ENCODE measurements around the gene TRIM3. TPM values are rescaled to one million over a fixed set of nuclear protein-coding genes. Genes with fewer than 3 reads are reported as not detected.
"Not testable (repeated sequence)": the region's sequence is repeated elsewhere in the genome, so short reads cannot be mapped to it uniquely, and the experiment has no call there.

Gene TRIM3
- 12.5 TPM for total RNA-seq
- long read RNA-seq, transcript TRIM3-201 (12 exons, 2,879 nt), result major isoform, 12 of 17 reads
- long read RNA-seq, partial matches to known transcripts, result 2 of 17 reads
- long read RNA-seq, other reads (novel, unspliced or antisense), result 3 of 17 reads

DNA sequence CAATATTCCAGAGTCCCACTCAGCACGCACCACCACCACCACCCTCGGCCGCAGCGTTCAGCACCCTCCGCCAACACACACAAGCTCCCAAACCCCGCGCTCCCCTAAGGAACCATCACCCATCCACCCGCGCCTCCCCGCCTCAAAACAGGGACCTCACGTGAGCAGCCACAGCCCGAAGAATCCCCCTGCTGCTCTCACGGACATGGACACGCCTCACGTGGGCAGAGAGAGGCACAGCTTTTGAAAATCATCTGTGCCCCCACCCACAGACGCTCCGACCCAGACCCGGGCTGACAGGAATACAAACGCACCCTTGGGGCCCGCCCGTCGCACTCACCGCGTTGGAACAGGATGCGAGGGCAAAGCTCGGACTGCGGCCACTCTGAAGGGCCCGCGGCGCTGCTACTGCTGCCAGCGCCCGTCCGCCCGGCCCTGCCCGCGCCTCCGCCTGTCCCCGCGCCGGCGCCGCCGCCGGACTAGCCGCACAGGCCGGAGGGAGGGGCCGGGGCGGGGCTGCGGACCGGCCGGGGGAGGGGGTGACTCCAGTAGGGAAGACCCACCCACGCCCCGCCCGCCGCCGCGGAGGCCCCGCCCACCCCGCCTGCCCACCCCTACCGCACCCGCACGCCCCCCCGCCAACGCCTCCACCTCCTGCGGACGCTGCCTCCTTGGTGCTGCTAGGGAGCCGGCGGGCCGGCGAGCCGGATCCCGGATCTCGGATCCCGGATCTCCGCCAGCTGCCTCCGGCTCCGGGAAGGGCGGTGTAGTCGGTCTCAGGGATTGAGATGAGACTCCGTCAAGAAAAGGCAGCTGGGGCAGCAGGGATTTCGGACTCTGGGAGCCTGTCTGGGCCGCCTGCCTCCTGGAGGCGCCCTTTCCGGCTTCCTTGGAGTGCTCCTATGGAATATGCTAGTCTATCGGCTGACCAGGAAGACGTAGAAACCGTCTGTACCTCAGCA, at the start of gene TRIM3:
Gene TRIM3 (minus strand): TSS at position 491 of the 962 bp plus-strand sequence. CDS start 8,246 bp downstream, outside the sequence.
- intact Hi-C loops (cut with DNase I), result loop anchor here (5.0 to 10.0 kb wide), 2 partner anchors 156 to 239 kb away; partner anchors contain the start of genes CNGA4 and FHIP1B
- DNase-seq (ENCODE audit: missing footprints) (peak; percentile 97), ATAC-seq (peak; percentile 93)

DNA sequence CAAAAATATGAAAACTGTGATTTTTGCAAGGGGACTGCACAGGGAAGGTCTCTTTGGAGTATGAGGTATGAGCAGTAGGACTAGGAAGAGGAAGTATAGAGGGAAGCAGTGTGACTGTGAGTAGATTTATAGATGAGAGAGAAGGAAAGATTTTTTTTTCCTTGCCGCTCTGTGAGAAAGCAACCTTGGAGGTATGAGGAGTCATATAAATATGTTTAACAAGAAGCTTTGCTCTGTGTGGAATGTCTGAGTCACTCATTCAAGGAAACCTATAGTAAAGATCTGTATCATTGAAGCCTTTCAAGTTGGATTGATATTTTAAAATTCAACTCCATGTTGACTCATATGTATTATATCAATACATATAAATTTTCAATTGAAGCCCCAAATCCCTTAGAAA, 49.5 kb upstream of the TRIM3 start:
- intact Hi-C loops (cut with DNase I), result no loop called here
- DNase-seq (ENCODE audit: missing footprints), result no peak
- no peak for ATAC-seq

DNA sequence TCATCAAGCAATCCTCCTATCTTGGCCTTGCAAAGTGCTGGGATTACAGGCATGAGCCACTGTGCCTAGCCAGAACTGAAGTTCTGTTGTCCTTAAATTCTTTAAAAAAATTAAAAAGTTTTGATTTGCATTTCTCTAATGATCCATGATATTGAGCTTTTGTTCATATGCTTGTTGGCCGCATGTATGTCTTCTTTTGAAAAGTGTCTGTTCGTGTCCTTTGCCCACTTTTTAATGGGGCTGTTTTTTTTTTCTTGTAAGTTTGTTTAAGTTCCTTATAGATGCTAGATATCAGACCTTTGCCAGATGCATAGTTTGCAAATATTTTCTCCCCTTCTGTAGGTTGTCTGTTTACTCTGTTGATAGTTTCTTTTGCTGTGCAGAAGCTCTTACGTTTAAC, 48.2 kb upstream of the TRIM3 start:
- DNase-seq (ENCODE audit: missing footprints); intact Hi-C loops (cut with DNase I); ATAC-seq: not testable (repeated sequence)

DNA sequence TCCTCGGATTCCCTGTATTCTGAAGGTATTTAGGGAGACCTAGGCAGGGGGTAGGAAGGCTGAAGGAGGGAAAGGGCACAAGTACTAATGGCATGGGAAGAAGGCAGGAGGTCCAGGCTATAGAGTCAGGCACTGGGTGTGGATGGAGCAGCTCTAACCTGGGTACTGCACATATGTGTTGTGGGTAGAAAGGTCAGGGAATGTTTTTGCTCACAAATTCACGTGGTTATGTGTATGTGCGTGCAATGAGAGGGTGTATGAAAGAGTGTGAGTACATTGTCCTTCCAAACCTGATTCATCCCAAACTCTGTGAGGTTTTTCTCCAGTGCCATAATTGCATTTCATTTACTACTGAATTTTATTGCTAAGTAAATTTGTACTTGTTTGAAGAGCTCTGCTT, 46.5 kb upstream of the TRIM3 start:
- ATAC-seq (no peak), DNase-seq (ENCODE audit: missing footprints) (no peak)
- intact Hi-C loops (cut with DNase I), result no loop called here

DNA sequence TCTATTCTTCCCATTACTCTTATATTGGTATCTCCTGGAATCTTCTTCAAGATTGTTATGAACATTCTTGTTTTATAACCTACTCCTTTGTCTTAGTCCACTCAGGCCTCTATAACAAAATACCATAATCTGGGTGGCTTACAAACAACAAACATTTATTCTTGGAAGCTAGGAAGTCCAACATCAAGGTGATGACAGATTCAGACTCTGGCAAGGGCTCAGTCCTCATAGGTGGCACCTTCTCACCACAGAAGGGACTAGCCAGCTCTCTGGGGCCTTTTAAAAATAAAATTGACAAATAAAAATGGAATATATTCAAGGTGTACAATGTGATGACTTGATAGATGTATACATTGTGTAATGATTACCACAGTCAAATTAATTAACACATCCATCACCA, 43.1 kb upstream of the TRIM3 start:
- ATAC-seq, result no peak

DNA sequence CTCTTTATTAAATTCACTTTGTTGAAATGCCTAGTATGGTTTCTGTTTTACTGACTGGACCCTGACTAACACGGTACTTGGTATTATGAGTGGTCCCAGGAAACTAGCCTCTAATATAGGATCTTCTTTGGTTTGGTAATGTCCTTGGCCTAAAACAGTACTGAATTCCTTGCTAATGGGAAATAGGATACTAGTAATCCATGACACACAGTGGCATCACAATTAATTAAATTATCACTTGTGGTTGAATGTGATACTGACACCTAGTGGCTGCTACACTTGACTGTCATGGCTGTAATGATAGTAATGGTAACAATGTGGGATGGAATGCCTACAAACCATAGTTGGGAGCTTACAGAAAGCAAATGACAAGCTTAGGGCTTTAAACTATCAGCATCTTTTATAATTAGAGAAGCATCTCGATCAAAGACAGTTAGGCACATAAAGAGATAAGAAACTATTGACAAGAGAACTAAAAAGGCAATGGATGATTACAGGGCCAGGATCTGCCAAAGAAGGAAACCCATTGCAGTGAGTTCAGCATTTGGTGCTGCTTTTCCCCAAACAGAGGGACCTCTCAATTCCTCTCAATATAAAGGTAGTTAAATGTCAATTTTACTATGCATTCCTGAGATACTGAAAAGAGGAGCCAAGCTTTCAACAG, 32.0 kb upstream of the TRIM3 start:
- no peak for ATAC-seq
- intact Hi-C loops (cut with DNase I), result loop anchor here (2.0 to 5.0 kb wide), 2 partner anchors 63 to 125 kb away; partner anchors contain the start of gene HPX
- DNase-seq (ENCODE audit: missing footprints), result no peak

More for the DNA sequence above, 43.1 kb upstream of the TRIM3 start:
- intact Hi-C loops (cut with DNase I), result no loop called here
- no peak for DNase-seq (ENCODE audit: missing footprints)

DNA sequence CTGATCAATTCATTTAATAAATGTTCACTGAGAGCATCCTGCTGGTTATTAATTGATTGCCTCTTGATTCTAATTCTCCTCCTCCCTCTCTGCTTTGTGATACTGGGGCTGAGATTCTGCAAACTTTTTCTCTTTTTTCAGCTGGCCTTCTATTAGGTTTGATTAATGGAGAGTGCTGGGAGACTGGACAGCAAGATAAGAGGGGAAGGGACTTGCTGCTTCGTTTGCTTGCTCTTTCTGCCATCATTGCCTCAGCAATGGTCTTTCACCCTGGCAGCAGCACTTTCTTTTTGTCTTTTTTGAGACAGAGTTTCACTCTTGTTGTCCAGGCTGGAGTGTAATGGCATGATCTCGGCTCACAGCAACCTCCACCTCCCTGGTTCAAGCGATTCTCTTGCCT, 30.4 kb upstream of the TRIM3 start:
- no peak for ATAC-seq
- DNase-seq (ENCODE audit: missing footprints), result no peak
- intact Hi-C loops (cut with DNase I), result loop anchor here (2.0 kb wide), 1 partner anchor 123 kb away; no protein-coding TSS in a partner anchor

DNA sequence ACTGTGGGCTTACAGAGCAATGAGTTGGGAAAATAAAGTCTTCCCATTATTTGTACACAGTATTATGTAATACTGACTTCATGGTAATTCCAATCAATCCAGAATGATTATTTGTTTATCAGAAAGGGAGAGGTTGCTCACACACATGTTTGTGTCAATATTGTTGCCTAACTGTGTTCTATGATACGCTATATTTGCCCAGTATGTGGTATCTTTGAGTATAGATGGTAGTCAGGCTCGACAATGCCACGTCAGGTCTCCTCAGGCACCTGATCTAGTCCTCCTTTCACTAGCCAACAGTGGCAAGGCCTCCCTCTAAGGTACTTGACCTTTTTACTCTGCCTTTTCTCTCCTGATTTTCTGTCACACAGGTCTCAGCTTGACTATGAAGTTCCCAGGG, 28.6 kb upstream of the TRIM3 start:
- intact Hi-C loops (cut with DNase I), result no loop called here
- ATAC-seq (no peak), DNase-seq (ENCODE audit: missing footprints) (no peak)

DNA sequence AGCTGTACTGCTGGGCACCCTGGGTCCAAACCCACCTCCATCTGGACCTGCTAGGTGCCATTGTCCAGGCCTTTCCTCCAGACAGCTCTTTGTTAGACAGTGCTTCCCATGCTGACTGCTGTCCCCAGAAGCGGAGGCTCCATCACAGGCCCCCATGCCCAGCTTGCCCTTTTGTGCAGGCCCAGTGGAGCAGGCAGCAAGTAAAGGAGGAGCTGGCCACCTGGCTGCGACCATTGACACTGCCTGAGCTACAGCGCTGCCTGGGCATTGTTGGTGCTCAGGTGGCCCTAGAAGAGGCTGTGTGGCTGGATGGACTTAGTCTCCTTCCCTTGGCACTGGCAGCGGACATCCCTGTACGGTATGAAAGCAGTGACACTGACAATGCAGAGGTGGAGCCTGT, 24.8 kb upstream of the TRIM3 start:
- DNase-seq (ENCODE audit: missing footprints), result no peak
- no peak for ATAC-seq
- intact Hi-C loops (cut with DNase I), result no loop called here

DNA sequence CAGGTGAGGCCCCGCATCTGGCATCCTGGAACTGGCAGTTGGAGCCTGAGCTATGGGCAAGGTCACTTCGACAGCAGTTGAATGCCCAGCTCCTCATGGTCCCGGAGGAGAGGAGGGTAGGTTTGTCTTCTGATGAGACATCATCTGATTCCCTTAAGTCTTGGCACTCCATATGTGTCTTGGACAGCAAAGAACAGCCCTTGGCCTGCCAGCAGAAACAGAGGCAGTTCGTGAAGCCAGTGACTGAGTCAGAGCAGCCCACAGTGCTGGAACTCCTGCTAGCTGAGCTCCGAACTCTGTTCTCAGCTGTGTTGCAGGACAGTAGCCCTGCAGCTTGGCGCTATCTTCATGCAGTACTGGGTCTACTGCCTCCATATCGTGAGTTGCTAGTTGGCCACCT, 24.4 kb upstream of the TRIM3 start:
- peak; percentile 59 for ATAC-seq
- intact Hi-C loops (cut with DNase I), result no loop called here
- DNase-seq (ENCODE audit: missing footprints), result no peak

DNA sequence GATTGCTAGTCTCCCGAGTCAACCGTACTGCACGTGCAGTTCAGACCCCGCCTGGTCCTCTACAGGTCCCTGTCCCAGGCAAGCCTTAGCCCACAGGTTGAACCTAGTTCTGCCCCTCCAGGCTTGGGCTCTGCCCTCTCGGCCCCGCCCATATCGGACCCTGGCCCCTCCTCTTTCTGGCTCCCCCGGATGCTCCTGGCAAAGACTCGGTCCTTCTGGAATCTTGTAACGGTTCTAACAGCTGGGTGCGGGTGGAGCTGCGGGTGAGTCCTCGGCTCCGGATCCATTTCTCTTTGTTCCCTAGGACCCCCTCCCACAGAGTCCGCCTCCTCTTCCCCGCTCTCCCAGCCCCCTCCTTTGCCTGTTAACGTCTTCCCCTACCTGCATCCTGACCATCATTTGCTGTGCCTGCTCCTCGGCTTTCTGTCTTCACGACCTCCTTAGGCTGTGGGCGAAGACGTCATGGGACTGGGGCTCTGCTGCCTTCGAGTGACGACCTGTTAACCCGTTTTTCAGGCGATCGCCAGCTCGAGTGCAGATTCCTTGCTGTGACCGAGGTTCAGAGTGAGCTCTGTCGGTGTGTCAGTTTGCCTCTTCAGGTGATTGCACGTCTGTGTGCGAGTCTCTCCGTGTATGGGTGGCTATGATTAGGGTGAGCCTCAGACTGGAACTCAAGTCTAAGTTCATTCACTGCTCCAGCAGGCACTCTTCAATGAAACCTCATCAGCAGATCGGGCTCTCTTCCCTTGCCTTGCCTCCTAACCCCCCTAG, 23.5 kb upstream of the TRIM3 start, which contains the start of gene DNHD1:
Gene DNHD1 (plus strand): TSS at position 212 of the 771 bp plus-strand sequence. CDS start 936 bp downstream, outside the sequence.
- no peak for DNase-seq (ENCODE audit: missing footprints)

DNA sequence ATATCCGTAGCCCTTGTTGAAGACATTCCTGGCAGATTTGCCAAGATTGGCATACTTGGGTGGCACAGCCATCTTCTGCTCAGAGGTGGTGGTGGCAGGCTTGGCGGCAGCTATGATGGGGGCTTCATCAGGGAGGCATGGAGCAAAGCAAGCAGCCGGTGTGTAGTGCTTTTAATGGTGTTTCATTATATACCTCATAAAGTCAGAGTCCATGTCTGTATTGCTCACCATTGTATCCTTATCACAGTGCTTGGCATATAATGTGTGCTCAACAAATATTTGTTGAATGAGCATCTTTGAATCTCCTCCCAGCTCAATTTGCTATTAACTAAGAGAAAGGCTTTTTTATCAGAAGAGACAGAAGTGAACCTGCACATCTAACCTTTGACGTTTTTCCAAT, 15.6 kb upstream of the TRIM3 start:
- no peak for ATAC-seq
- intact Hi-C loops (cut with DNase I), result no loop called here
- DNase-seq (ENCODE audit: missing footprints), result no peak

More for the DNA sequence above, 23.5 kb upstream of the TRIM3 start, which contains the start of gene DNHD1:
- ATAC-seq, result peak; percentile 56
- intact Hi-C loops (cut with DNase I), result no loop called here

DNA sequence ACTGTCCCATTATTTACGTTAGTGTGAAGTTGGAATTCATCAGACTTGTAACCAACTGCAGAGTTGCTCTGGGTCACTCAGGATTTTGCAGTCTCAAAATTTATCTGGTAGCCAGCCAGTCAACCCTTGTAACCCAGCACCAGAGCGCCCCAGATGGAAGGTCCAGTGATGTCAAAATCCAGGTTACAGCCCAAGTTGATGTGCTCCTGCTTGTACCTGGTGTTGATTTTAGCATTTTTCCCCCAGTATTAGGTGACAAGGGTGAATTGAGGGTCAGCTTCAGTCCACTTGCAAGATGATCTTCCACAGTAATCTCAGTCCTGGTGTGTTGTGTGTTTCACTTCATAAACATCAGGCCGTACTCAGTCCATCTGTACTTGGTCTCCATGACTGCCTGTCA, 15.1 kb upstream of the TRIM3 start:
- DNase-seq (ENCODE audit: missing footprints) (no peak), ATAC-seq (no peak)
- intact Hi-C loops (cut with DNase I), result no loop called here

DNA sequence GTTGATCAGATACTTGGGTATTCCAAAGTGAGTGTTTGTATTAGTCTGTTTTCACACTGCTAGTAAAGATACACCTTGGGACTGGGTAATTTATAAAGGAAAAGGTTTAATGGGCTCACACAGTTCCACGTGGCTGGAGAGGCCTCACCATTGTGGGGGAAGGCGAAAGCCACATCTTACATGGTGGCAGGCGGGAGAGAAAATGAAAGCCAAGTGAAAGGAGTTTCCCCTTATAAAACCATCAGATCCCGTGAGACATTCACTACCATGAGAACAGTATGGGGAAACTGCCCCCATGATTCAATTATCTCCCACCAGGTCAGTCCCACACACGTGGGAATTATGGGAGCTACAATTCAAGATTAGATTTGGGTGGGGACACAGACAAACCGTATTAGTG, 14.6 kb upstream of the TRIM3 start:
- ATAC-seq (no peak), DNase-seq (ENCODE audit: missing footprints) (no peak)
- intact Hi-C loops (cut with DNase I), result no loop called here

DNA sequence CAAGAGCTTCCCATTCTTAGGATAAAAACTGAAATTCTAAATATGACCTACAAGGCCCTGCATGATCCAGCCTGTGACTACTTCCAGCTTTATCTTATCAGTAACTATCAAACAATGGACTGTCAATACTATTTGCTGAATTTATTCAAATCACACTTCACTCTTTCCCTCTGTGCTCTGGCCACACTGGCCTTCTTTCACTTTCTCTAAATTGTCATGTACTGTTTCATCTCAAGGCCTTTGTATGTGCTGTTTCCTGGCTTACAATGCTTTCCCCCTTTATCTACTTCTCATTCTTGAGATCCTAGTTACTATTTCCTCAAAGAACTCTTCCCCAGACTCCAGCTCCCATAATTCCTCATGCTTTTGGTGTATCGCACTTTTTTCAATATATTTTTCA, 13.2 kb upstream of the TRIM3 start:
- DNase-seq (ENCODE audit: missing footprints) (no peak), ATAC-seq (no peak)
- intact Hi-C loops (cut with DNase I), result no loop called here

DNA sequence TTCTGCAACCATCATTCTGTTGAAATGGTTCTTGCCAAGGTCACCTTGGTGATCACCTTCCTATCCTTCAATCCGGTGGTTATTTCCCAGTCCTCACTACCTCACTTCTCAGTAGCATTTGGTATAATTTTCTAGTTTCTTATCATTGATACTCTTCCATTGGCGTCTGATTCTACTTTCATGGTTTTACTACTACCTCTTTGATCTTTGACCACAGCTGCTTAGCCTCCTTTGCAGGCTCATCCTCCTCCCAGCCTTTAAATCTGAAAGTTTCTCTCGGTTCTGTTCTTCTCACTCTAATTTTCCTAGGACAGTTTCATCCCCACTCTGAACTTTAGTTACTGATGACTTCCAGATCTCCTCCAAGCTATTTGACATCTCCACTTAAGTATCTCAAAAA, 12.5 kb upstream of the TRIM3 start:
- intact Hi-C loops (cut with DNase I), result no loop called here
- no peak for DNase-seq (ENCODE audit: missing footprints)
- ATAC-seq, result no peak

DNA sequence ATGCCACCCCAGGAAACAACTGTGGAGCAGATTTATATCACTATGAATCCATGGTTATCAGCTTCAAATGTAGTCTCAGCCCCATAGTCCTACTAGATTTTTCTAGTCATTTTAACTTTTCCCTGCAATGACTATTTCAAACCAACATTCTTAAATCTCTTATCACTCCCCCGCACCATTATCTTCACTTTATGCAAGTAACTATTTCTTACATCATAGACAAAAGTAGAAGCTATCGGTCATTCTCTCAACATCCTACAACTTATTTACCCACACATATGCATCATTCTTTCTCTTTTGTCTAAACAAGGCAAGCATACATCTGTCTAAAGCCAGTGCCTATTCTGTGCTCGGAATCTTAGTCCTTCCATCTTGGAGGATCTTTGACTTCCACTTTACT, 11.9 kb upstream of the TRIM3 start:
- DNase-seq (ENCODE audit: missing footprints), result no peak
- intact Hi-C loops (cut with DNase I), result no loop called here
- no peak for ATAC-seq

DNA sequence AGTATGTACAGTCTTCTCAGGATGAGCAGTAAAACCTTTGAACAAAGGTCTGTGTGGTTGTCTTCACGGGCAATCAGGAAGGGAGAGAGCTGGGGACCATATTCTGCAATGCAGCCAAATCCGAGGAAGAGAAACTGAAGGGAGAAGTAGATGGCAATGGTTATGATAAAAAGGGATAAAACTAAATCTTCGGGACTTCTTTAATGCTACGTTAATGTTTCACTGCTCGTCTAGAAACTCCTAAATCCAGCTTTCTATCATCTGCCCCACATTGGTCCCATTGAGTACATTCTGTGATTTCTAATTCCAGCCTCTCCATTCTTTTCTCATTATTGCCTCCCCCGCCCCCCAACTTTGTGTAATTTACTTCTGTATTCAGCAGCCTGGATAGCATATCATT, 9.3 kb upstream of the TRIM3 start:
- ATAC-seq, result no peak
- intact Hi-C loops (cut with DNase I), result loop anchor here (5.0 kb wide), 1 partner anchor 119 kb away; the partner anchor contains the start of genes ILK and RRP8
- no peak for DNase-seq (ENCODE audit: missing footprints)

DNA sequence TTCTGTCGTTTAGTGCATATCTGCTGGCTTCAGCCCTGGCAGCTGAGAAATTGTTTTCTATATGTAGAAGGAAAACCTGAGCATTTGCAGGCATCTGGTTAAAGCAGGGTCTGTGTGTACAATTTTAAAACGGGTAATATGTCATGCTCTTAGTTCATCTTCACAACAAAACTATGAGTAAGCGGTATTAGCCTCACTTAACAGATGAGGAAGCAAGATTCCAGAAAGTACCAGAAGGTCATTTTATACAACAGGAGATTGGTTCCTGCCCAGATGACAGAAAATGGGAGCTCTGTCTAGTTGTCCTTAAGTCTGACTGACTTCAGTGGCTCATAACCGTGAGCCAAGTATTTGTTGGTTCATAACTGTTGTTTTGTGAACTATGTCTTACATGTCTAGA, 8.7 kb upstream of the TRIM3 start:
- intact Hi-C loops (cut with DNase I), result loop anchor here (5.0 kb wide), 1 partner anchor 120 kb away; the partner anchor contains the start of genes ILK and RRP8
- ATAC-seq (no peak), DNase-seq (ENCODE audit: missing footprints) (no peak)
